GM12878 (cell line): ENCODE measurements around the gene VEPH1.

Experiments used
- CTCF ChIP-seq, 3 experiments: IDR thresholded peaks in 2 of 3; conservative IDR thresholded peaks in 1 of 3; 2 replicates each; pipeline ENCODE4 v1.5.1; 2011; ENCODE audit warnings: low read depth in 3 of 3, low read length in 3 of 3, mild to moderate bottlenecking in 3 of 3, control low read depth in 2 of 3, moderate library complexity in 2 of 3, inconsistent platforms in 1 of 3, mixed read lengths in 1 of 3; ENCODE audit not compliant: control insufficient read depth in 2 of 3, insufficient read depth in 1 of 3; ENCODE audit errors: extremely low read depth in 1 of 3
- SRF ChIP-seq, 2 experiments: IDR thresholded peaks; 2 replicates each; pipeline ENCODE4 v1.6.1; 2011; ENCODE audit warnings: low read depth in 2 of 2, low read length in 2 of 2, mild to moderate bottlenecking in 1 of 2, moderate library complexity in 1 of 2

DNA sequence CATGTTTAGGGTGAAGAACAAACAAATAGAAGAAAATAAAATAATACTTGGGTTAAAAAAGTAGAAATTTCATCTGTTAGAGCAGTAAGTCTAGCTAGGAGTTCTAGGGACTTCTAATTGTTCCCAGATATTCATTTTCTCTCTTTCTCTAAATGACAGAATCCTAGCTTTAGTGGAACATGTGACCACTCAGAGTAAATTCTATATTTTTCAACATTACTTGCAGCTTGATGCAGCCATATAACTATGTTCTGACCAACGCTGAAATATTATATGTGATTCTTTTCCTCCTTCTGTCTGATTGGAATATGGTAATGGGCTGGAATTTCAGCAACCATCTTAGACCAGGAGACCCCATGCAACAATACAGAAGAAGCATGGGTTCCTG lies 58.4 kb downstream of the VEPH1 start:
- TF ChIP-seq CTCF (IDR thresholded peaks at IDR 0.05 in 2 of 3, conservative IDR thresholded peaks at IDR 0.05 in 1 of 3; ENCODE audit: control insufficient read depth in 2 of 3, extremely low read depth in 1 of 3, insufficient read depth in 1 of 3, low read depth in 3 of 3, low read length in 3 of 3): no peak
- no peak for TF ChIP-seq SRF (IDR thresholded peaks at IDR 0.05; ENCODE audit: low read depth in 2 of 2, low read length in 2 of 2)
